NK-92 (cell line): ENCODE data around the gene FEZF2.

ENCODE experiments used
- DNase-seq: peaks from one replicate; lab custom pipeline; 2025; ENCODE audit not compliant: unreplicated experiment; lab: John Stamatoyannopoulos, UW

Gene FEZF2

GRCh38 chr3:62332835-62333244 lies 40.5 kb downstream of the FEZF2 start:
- DNase-seq, result no peak

- DNase-seq, result no peak
These were observed 41.3 kb downstream of the FEZF2 start for GRCh38 chr3:62332017-62332416.

DNA sequence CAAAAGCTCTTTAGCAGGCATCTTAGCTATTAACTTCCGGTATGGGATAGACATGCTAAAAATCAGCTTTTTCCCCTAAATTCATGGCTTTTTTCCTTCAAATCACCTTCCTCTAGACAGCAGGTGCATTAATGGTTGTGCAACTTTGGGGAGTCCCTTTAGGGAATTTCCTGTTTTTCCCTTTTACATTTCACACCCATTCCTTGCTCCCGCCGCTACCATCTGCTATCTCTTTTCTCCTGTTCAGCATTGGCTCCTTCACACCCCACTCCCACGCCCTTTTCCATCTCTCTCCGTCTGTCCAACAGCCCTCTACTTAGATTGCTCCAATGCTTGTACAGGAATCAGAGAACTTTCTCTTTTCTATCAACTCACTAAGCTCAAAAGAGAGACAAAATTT lies 43.4 kb downstream of the FEZF2 start:
- DNase-seq, result no peak

DNA sequence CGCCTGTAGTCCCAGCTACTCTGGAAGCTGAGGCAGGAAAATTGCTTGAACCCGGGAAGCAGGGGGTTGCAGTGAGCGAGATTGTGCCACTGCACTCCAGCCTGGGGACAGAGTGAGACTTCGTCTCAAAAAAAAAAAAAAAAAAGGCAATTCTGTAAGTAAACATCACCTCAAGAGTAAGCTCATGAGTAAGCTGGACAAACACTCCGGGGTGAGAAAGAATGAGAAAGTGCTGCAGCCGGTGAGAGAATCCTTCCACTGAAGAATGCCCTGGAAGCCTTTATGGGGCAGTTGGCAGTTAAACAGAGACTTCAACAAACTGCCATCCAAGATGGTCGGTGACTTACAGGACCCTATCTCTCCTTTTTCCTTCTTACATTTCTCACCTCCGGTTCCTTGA lies 47.5 kb downstream of the FEZF2 start:
- DNase-seq, result no peak

GRCh38 chr3:62323241-62323640 lies 50.1 kb downstream of the FEZF2 start:
- DNase-seq, result no peak
